HG02938 (cell line): ENCODE data around the gene SESN1.
"Not testable (repeated sequence)": the region's sequence is repeated elsewhere in the genome, so short reads cannot be mapped to it uniquely, and the experiment has no call there.

Experiments
- ATAC-seq: cut with Tn5 transposase; IDR thresholded peaks from one replicate; pipeline ENCODE4 v1.9.1; 2021; ENCODE audit warnings: mild to moderate bottlenecking, moderate library complexity; ENCODE audit not compliant: unreplicated experiment

The SESN1 gene

DNA sequence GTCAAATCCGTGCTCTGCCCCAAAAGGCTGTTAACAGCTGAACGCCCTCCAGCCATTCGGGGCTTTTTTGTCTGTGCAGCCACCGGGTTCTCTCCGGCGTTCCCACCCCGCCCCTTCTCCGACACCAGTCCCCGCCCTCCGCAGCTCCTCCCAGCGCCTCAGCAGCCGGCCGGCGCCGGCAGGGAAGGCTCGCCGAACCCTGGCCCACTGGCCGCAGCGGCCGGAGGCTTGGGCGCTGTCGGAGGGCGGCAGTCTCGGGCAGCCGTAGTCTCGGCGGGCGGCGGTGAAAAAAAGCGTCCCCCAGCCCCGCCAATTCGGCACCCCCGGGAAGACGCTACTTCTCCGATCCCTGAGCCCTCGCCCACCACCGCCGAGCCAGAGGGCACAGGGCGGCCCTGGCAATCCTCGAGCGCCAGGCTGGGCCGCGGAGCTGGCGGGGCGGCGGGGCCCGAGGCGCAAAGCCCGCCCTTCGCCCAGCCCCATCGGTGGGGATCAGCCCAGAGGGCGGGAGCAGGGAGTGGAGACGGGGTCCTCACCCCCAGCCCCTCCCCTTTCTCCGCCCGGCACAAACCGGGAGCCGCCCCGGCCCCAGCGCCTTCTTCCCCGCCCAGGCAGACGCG is at the start of gene SESN1:
Gene SESN1, minus strand, starts transcription at position 431 of the 620 bp plus-strand sequence. CDS start 773 bp downstream, outside the sequence.
- peak; percentile 49 for ATAC-seq

- no peak for ATAC-seq
These were observed 48.5 kb upstream of the SESN1 start for GRCh38 chr6:109143191-109143590.

DNA sequence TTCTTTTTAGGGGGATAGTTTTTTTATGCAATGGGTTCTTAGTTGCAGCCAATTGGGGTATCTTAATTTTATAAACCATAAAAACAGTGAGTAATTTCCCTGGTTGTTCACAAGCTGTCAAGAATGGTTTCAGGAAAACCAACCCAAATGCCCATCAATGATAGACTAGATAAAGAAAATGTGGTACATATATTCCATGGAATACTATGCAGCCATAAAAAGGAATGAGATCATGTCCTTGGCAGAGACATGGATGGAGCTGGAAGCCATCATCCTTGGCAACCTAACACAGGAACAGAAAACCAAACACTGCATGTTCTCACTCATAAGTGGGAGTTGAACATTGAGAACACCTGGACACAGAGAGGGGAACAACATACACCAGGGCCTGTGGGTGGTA is 47.4 kb upstream of the SESN1 start:
- not testable (repeated sequence) for ATAC-seq

- no peak for ATAC-seq
These were observed 44.5 kb upstream of the SESN1 start for GRCh38 chr6:109139109-109139508.

DNA sequence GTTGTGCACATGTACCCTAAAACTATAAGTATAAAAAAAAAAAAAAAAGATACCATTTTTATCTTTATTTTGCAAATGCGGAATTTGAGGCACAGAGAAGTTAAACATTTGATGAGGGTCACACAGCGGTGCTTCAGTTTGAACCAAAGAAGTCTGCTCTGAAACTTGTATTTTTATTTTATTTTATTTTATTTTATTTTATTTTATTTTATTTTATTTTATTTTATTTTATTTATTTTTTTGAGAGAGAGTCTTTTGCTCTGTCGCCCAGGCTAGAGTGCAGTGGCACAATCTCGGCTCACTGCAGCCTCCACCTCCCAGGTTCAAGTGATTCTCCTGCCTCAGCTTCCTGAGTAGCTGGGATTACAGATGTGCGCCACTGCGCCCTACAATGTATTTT is 41.9 kb upstream of the SESN1 start:
- ATAC-seq: not testable (repeated sequence)

DNA sequence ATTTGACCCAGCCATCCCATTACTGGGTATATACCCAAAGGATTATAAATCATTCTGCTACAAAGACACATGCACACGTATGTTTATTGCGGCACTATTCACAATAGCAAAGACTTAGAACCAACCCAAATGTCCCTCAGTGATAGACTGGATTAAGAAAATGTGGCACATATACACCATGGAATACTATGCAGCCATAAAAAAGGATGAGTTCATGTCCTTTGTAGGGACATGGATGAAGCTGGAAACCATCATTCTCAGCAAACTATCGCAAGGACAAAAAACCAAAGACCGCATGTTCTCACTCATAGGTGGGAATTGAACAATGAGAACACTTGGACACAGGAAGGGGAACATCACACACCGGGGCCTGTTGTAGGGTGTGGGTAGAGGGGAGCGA is 41.4 kb upstream of the SESN1 start:
- not testable (repeated sequence) for ATAC-seq

GRCh38 chr6:109135600-109135999 is 41.0 kb upstream of the SESN1 start:
- ATAC-seq: not testable (repeated sequence)

DNA sequence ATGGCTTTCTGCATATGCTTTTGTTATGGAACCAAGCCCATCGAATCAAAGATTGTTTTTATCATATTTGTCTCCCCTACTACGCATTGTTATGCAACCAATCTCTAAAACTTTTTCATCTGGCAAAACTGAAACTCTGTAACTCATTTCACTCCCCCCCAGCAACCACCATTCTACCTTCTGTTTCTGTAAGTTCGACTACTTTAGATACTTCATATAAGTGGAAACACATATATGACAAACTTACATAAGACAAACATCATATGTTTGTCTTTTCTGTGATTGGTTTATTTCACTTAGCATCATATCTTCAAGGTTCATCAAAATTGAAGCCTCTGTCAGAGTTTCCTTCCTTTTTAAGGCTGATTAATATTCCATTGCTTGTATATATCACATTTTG is 35.4 kb upstream of the SESN1 start:
- no peak for ATAC-seq

GRCh38 chr6:109125504-109125903 is 30.9 kb upstream of the SESN1 start:
- ATAC-seq: no peak

DNA sequence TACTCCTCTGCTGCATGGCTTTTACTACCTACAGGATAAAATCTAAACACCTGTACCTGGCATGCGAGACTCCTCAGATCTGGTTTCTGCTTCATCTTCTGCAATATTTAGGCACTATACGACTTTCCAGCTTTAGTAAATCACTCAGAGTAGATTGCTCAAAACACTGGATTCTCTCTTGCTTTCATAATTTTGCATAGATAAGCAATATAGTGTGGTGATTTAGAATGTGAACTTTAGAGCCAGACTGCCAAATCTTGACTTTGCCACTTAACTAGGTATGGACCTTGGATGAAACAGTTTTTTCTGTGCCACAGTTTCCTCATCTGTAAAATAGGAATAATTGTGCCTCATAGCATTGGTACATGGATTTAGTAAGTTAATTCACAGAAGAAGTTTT is 29.6 kb upstream of the SESN1 start:
- no peak for ATAC-seq

DNA sequence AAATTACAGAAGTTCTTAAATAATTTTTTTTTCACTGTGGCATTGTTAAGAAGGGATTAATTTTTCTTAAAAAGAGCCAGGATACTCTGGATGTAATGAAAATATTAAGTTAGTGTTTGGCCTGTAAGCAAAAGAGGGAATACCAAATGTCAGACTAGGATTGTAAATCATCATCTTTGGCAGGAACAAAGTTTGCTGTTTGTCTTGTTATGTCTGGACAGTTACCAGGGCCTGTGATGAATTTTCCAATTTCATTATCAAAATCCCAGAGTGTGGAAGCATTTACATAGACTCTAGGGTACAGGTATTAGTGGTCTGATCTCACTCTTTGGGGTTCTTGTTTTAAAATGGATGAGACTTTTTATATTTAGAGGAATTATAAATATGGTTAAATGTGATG is 26.8 kb upstream of the SESN1 start:
- ATAC-seq: no peak

- no peak for ATAC-seq
These were observed 24.3 kb upstream of the SESN1 start for GRCh38 chr6:109118871-109119354.

DNA sequence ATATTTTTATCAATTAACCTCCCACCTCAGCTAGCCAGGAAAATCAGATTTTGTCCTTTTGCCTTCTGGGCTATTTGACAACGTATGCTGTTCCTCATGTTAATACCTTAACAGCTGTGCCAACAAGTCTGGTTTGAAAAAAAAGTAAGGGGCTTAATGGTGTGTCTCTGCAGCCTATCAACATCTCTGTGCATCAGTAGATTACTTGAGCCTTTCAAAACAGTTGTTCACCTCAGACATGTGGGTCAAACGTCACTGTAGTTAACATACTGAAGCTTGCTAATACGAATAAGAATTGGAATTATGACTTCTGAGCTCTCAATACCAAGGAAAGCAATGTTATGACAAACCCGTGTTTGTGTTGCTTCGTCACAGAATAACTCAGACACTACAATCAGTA is 23.7 kb upstream of the SESN1 start:
- no peak for ATAC-seq

DNA sequence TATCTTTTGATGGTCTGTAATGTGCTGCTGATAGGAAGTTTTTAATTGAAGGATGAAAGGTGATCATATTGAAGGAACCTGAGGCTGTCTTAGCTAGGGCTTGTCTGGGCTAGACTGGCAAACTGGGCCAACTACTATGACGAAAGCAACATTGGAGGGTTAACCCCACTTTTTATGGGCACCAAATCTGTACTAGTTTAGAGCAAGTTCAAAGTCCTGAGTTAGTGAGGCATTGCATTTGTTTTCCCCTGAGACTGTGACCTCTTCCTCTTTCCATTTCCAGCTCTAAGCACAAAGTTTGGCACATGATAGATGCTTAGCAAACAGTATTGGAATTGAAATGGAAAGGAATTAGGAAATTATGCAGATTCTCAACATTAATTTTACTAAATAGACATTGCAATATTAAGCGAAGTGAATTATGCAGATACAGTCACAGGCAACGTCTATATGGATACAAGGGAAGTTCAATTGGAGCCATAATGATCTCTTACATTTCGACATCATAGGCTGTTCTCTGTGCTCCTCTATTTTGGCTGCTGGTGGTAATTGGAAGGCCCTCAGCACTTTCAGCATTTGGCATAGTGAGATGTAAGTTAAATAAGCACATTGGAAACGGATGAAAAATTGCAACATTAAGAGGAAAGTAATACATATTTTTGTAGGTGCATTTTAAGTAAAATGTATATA is 22.8 kb upstream of the SESN1 start:
- ATAC-seq: no peak

GRCh38 chr6:109112663-109113062 is 18.0 kb upstream of the SESN1 start:
- not testable (repeated sequence) for ATAC-seq

DNA sequence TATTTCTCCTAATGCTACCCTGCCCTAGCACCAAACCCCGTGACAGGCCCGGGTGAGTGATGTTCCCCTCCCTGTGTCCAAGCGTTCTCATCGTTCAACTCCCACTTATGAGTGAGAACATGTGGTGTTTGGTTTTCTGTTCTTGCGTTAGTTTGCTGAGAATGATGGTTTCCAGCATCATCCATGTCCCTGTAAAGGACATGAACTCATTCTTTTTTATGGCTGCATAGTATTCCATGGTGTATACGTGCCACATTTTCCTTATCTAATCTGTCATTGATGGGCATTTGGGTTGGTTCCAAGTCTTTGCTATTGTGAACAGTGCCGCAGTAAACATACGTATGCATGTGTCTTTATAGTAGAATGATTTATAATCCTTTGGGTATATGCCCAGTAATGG is 15.0 kb upstream of the SESN1 start:
- not testable (repeated sequence) for ATAC-seq

DNA sequence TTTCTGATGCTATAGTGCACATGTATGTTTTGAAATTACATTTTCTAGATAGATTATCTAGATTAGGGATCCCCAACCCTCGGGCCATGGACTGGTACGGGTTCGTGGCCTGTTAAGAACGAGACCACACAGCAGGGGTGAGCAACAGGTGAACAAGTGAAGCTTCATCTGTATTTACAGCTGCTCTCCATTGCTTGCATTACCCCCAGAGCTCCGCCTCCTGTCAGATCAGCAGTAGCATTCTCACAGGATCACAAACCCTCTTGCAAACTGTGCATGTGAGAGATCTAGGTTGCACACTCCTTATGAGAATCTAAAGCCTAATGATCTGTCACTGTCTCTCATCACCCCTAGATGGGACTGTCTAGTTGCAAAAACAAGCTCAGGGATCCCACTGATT is 11.0 kb upstream of the SESN1 start:
- no peak for ATAC-seq

- ATAC-seq: no peak
These were observed 9.9 kb upstream of the SESN1 start for GRCh38 chr6:109104512-109104911.

DNA sequence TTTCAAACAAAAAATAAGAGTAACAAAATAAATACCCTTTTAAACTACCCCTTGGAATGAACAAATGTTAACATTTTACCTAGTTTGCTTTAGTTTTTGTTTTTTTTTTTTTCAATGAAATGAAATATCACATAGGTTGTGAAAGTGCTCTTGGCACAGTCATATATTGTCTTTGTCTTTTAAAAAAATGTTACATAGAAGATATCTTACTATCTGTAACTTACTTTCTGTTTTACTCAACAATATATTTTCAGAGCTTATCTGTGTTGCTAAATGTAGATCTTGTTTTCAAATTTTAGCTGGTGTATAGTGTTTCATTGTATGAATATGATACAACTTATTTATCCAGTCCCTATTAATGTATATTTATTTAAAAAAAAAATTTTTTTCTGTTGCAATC is 9.3 kb upstream of the SESN1 start:
- peak; percentile 52 for ATAC-seq

DNA sequence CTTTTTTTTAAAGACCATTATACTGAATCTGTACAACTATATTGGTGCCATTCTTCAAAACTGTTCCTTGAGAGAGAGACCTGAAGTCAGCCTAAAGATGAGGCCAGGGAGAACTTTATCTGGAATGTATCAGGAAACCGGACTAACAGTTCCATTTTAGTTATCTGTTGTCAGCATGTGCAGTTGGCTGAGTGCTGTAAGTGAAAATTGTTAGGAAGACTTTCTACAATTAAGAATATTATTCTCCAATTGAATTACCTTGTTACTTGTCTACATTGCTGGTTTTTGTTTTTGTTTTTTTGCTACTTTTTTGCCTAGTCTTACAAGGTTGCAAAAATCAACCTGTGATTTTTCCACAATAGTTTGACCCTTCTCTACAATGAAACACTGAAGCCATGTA is 8.1 kb upstream of the SESN1 start:
- no peak for ATAC-seq

- ATAC-seq: no peak
These were observed 3.0 kb upstream of the SESN1 start for GRCh38 chr6:109097661-109098060.

GRCh38 chr6:109096208-109096607 is 1.6 kb upstream of the SESN1 start:
- no peak for ATAC-seq

DNA sequence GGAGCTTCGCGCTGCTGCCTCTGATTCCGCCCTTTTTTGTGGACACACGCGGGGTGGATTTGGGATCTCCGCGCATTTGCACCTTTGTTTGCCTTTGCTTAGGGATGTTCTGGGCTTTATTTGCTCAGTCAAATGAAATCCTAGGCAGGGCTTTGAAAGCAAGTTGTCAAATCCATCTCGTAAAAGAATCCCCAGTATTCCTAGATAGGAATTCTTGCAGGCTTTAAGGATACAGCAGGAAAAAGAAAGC is 1.1 kb upstream of the SESN1 start:
- no peak for ATAC-seq
